ENCODE measurements around the gene HSD11B2.

DNA sequence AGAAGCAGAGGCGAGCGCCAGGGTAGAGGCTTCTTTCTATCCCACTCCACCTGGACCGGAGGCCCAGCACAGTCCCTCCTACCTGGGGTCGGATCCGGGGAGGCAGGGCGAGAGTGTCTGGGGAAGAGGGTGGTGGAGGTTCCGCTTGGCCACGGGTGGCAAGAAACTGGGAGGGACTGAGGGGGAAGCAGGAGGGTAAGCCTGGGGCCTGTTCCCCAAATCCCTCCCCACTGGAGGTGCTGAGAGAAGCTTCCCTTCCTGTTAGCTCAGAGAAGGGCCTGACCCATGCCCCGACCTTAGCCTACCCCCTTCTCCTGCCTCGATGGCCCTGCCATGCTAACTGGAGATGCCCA is 35.8 kb upstream of the HSD11B2 start:
- no peak for TF ChIP-seq POU2F2 (IDR thresholded peaks at IDR 0.05; ENCODE audit: low read depth, low read length)
- no peak for TF ChIP-seq POLR2AphosphoS5 (IDR thresholded peaks at IDR 0.05; ENCODE audit: low read depth, low read length)
